ENCODE results near the gene KANK4.

KANK4 gene

GRCh38 chr1:62334434-62334985 lies 15.3 kb upstream of the KANK4 start (continued):
- TF ChIP-seq, protein P1, sequence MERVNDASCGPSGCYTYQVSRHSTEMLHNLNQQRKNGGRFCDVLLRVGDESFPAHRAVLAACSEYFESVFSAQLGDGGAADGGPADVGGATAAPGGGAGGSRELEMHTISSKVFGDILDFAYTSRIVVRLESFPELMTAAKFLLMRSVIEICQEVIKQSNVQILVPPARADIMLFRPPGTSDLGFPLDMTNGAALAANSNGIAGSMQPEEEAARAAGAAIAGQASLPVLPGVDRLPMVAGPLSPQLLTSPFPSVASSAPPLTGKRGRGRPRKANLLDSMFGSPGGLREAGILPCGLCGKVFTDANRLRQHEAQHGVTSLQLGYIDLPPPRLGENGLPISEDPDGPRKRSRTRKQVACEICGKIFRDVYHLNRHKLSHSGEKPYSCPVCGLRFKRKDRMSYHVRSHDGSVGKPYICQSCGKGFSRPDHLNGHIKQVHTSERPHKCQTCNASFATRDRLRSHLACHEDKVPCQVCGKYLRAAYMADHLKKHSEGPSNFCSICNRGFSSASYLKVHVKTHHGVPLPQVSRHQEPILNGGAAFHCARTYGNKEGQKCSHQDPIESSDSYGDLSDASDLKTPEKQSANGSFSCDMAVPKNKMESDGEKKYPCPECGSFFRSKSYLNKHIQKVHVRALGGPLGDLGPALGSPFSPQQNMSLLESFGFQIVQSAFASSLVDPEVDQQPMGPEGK (CRISPR knock-in tag; IDR thresholded peaks at IDR 0.05; ENCODE audit: borderline replicate concordance), result no peak

DNA sequence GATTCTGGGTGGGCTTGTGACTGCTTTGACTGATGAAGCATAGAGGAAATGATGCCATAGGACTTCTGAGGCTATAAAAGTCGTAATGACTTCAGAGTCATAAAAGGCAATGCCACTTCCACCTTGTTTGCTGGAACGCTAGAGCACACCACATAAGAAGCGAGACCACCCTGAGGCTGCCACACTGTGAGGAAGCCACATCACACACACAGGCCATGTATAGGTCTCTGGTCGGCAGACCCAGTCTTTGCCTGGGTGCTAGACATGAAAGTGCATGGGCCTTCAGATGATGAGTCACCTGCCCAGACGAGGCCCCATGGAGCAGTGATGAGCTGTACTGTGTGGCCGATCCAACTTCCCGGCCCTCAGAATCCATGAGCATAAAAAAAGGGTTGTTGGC lies 14.2 kb upstream of the KANK4 start:
- no peak for TF ChIP-seq ZNF565 (CRISPR knock-in tag; conservative IDR thresholded peaks at IDR 0.05; ENCODE audit: low read depth)
- TF ChIP-seq RARB (CRISPR knock-in tag; IDR thresholded peaks at IDR 0.05), result no peak
- TF ChIP-seq PPARA (CRISPR knock-in tag; IDR thresholded peaks at IDR 0.05; ENCODE audit: borderline replicate concordance), result no peak
- TF ChIP-seq CSRNP3 (CRISPR knock-in tag; IDR thresholded peaks at IDR 0.05), result no peak
- TF ChIP-seq OSR1 (CRISPR knock-in tag; IDR thresholded peaks at IDR 0.05), result no peak
- TF ChIP-seq TOX (CRISPR knock-in tag; IDR thresholded peaks at IDR 0.05; ENCODE audit: borderline replicate concordance), result no peak
- no peak for TF ChIP-seq ESRRG (CRISPR knock-in tag; IDR thresholded peaks at IDR 0.05)
- TF ChIP-seq, protein P1 (CRISPR knock-in tag; IDR thresholded peaks at IDR 0.05; ENCODE audit: borderline replicate concordance), result no peak
- no peak for TF ChIP-seq ZFP3 (CRISPR knock-in tag; IDR thresholded peaks at IDR 0.05)
- no peak for TF ChIP-seq ZNF70 (CRISPR knock-in tag; IDR thresholded peaks at IDR 0.05)
- TF ChIP-seq CSDC2 (CRISPR knock-in tag; IDR thresholded peaks at IDR 0.05), result no peak
- no peak for TF ChIP-seq SNAI2 (CRISPR knock-in tag; IDR thresholded peaks at IDR 0.05)
- ATAC-seq, result no peak

DNA sequence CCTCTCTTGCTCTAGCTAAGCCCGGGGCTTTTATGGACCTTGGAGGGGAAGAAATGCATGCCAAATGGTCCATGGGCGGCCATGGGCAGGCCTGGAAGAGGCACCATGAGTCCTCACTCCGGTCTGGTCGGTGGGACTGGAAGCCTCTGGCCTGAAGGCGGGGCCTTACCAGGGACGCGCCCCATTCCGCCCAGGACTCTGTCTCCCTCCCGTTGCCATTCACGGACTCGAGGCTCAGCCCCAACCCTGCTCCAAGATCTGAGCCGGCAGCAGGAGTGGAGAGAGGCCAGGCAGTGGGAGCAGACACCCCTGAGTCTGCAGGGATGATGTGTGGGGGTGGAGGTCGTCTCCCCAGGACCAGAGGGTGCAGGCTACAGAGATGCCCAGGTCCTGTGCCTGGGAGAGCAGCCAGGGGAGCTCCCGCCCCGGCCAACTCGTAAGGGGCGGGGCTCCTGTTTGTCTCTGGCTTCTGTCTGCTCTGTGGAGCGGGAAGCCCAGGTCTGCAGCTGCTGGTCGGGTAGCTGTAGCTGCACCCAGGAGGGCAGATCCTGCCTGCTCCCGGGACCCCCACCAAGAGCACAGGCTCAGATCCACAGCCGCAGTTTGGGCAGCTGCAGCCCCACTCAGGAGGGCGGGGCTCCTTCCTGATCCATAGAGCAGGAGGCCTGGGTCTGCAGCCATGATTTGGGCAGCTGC lies 8.3 kb upstream of the KANK4 start:
- peak; percentile 25; the same call in 1 of the 3 replicates for ATAC-seq
- TF ChIP-seq ARNTL (CRISPR knock-in tag; IDR thresholded peaks at IDR 0.05; ENCODE audit: borderline replicate concordance, low read depth) (no peak), TOX (CRISPR knock-in tag; IDR thresholded peaks at IDR 0.05; ENCODE audit: borderline replicate concordance) (no peak), ZC3H10 (CRISPR knock-in tag; IDR thresholded peaks at IDR 0.05) (no peak), TCF4 (CRISPR knock-in tag; IDR thresholded peaks at IDR 0.05; ENCODE audit: borderline replicate concordance) (no peak), GLIS3 (CRISPR knock-in tag; IDR thresholded peaks at IDR 0.05) (no peak), ZNF565 (CRISPR knock-in tag; conservative IDR thresholded peaks at IDR 0.05; ENCODE audit: low read depth) (no peak), ESRRG (CRISPR knock-in tag; IDR thresholded peaks at IDR 0.05) (no peak), ZNF70 (CRISPR knock-in tag; IDR thresholded peaks at IDR 0.05) (no peak), PPARA (CRISPR knock-in tag; IDR thresholded peaks at IDR 0.05; ENCODE audit: borderline replicate concordance) (no peak), ZNF8 (CRISPR knock-in tag; IDR thresholded peaks at IDR 0.05) (no peak), CSDC2 (CRISPR knock-in tag; IDR thresholded peaks at IDR 0.05) (no peak), RARB (CRISPR knock-in tag; IDR thresholded peaks at IDR 0.05) (no peak), BACH2 (CRISPR knock-in tag; IDR thresholded peaks at IDR 0.05; ENCODE audit: borderline replicate concordance) (no peak), SNAI2 (CRISPR knock-in tag; IDR thresholded peaks at IDR 0.05) (no peak)
- TF ChIP-seq, protein P2, sequence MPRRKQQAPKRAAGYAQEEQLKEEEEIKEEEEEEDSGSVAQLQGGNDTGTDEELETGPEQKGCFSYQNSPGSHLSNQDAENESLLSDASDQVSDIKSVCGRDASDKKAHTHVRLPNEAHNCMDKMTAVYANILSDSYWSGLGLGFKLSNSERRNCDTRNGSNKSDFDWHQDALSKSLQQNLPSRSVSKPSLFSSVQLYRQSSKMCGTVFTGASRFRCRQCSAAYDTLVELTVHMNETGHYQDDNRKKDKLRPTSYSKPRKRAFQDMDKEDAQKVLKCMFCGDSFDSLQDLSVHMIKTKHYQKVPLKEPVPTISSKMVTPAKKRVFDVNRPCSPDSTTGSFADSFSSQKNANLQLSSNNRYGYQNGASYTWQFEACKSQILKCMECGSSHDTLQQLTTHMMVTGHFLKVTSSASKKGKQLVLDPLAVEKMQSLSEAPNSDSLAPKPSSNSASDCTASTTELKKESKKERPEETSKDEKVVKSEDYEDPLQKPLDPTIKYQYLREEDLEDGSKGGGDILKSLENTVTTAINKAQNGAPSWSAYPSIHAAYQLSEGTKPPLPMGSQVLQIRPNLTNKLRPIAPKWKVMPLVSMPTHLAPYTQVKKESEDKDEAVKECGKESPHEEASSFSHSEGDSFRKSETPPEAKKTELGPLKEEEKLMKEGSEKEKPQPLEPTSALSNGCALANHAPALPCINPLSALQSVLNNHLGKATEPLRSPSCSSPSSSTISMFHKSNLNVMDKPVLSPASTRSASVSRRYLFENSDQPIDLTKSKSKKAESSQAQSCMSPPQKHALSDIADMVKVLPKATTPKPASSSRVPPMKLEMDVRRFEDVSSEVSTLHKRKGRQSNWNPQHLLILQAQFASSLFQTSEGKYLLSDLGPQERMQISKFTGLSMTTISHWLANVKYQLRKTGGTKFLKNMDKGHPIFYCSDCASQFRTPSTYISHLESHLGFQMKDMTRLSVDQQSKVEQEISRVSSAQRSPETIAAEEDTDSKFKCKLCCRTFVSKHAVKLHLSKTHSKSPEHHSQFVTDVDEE (CRISPR knock-in tag; IDR thresholded peaks at IDR 0.05), result no peak
- TF ChIP-seq, protein P1 (CRISPR knock-in tag; IDR thresholded peaks at IDR 0.05; ENCODE audit: borderline replicate concordance), result no peak
- TF ChIP-seq, protein P3, sequence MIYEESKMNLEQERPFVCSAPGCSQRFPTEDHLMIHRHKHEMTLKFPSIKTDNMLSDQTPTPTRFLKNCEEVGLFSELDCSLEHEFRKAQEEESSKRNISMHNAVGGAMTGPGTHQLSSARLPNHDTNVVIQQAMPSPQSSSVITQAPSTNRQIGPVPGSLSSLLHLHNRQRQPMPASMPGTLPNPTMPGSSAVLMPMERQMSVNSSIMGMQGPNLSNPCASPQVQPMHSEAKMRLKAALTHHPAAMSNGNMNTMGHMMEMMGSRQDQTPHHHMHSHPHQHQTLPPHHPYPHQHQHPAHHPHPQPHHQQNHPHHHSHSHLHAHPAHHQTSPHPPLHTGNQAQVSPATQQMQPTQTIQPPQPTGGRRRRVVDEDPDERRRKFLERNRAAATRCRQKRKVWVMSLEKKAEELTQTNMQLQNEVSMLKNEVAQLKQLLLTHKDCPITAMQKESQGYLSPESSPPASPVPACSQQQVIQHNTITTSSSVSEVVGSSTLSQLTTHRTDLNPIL (CRISPR knock-in tag; IDR thresholded peaks at IDR 0.05; ENCODE audit: low read depth), result no peak
- TF ChIP-seq, protein P4, sequence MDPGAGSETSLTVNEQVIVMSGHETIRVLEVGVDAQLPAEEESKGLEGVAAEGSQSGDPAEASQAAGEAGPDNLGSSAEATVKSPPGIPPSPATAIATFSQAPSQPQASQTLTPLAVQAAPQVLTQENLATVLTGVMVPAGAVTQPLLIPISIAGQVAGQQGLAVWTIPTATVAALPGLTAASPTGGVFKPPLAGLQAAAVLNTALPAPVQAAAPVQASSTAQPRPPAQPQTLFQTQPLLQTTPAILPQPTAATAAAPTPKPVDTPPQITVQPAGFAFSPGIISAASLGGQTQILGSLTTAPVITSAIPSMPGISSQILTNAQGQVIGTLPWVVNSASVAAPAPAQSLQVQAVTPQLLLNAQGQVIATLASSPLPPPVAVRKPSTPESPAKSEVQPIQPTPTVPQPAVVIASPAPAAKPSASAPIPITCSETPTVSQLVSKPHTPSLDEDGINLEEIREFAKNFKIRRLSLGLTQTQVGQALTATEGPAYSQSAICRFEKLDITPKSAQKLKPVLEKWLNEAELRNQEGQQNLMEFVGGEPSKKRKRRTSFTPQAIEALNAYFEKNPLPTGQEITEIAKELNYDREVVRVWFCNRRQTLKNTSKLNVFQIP (CRISPR knock-in tag; IDR thresholded peaks at IDR 0.05; ENCODE audit: borderline replicate concordance, low read depth), result no peak
